Smooth muscle cell (in vitro differentiated cells): Measurements from ENCODE around the gene GATA5. TPM values are rescaled to one million over a fixed set of nuclear protein-coding genes. Genes with fewer than 3 reads are reported as not detected.

Experiments used
- DNase-seq: peaks from one replicate; lab custom pipeline; 2025; ENCODE audit not compliant: unreplicated experiment; lab: John Stamatoyannopoulos, UW
- H2AFZ ChIP-seq: fragments of 200-600 bp; sonication (generic); 2 replicates; pipeline ENCODE4 v1.6.0; 2016; ENCODE audit warnings: antibody characterized with exemption, low read depth, mild to moderate bottlenecking
- H3F3A ChIP-seq: fragments of 200-600 bp; sonication (generic); 2 replicates; pipeline ENCODE4 v1.6.0; 2017; ENCODE audit warnings: antibody characterized with exemption, low read depth
- H3K27ac ChIP-seq: fragments of 200-600 bp; sonication (generic); 2 replicates; pipeline ENCODE4 v1.5.1; 2016; ENCODE audit warnings: low read depth, mild to moderate bottlenecking
- H3K27me3 ChIP-seq: fragments of 200-600 bp; sonication (generic); 2 replicates; pipeline ENCODE4 v1.6.1; 2016; ENCODE audit warnings: low read depth, mild to moderate bottlenecking
- H3K36me3 ChIP-seq: fragments of 200-600 bp; sonication (generic); 2 replicates; pipeline ENCODE4 v1.5.1; 2016; ENCODE audit warnings: low read depth
- H3K4me1 ChIP-seq: fragments of 200-600 bp; sonication (generic); 2 replicates; pipeline ENCODE4 v1.5.1; 2016; ENCODE audit warnings: low read depth
- H3K4me2 ChIP-seq: fragments of 200-600 bp; sonication (generic); 2 replicates; pipeline ENCODE4 v1.6.0; 2016; ENCODE audit warnings: mild to moderate bottlenecking
- H3K4me3 ChIP-seq: fragments of 200-600 bp; sonication (generic); 2 replicates; pipeline ENCODE4 v1.5.1; 2016; ENCODE audit warnings: mild to moderate bottlenecking
- H3K79me2 ChIP-seq: fragments of 200-600 bp; sonication (generic); 2 replicates; pipeline ENCODE4 v1.6.0; 2016; ENCODE audit warnings: low read depth, mild to moderate bottlenecking
- H3K9ac ChIP-seq: fragments of 200-600 bp; sonication (generic); 2 replicates; pipeline ENCODE4 v1.6.0; 2016; ENCODE audit warnings: low read depth
- H3K9me3 ChIP-seq: fragments of 200-600 bp; sonication (generic); replicated peaks from 2 replicates; pipeline ENCODE4 v1.5.1; 2016; ENCODE audit warnings: low read depth
- H4K20me1 ChIP-seq: fragments of 200-600 bp; sonication (generic); 2 replicates; pipeline ENCODE4 v1.6.0; 2016; ENCODE audit warnings: low read depth
- CTCF ChIP-seq: fragments of 200-600 bp; sonication (generic); IDR thresholded peaks from 2 replicates; pipeline ENCODE4 v1.5.1; 2017; ENCODE audit warnings: borderline replicate concordance, mild to moderate bottlenecking, antibody characterized with exemption; ENCODE audit not compliant: insufficient read depth, poor library complexity, severe bottlenecking
- WGBS: methylation state at CpG from one replicate; pipeline ENCODE4 v1.1.7; 2016; ENCODE audit warnings: low lambda C conversion rate; 5-methylcytosine and 5-hydroxymethylcytosine counted together
- polyA plus RNA-seq: library from polyadenylated mRNA; unstranded; fragments of >200 nt; fragmentation: Nextera tagmentation; extraction: Ambion mirVana; gene quantifications from 2 replicates; pipeline ENCODE4 v1.2.1, GENCODE V29; 2016
- total RNA-seq: library from RNA; depleted of rRNA; stranded (reverse); fragments of >200 nt; gene quantifications from 2 replicates; pipeline ENCODE4 v1.2.3, GENCODE V29; 2014

Gene GATA5
- total and polyA plus RNA-seq, 2 experiments from 2014 or later: 1.9 to 9.2 TPM

GRCh38 chr20:62487561-62488354 is 12.0 kb upstream of the GATA5 start:
- H2AFZ ChIP-seq: no peak overlapping the region
- no peak for TF ChIP-seq CTCF
- WGBS: 35% methylated on average over 13 of the region's 14 CpGs
- H3K4me1 ChIP-seq: peaks cover 32% of the 10 kb centered on the region
- H3K9ac ChIP-seq: no peak overlapping the region
- no peaks in the 10 kb centered on the region for H3K9me3 ChIP-seq
- H3K4me2 ChIP-seq: peak overlapping the region; percentile 72
- no peak for DNase-seq
- no peaks in the 10 kb centered on the region for H4K20me1 ChIP-seq
- peaks cover 28% of the 10 kb centered on the region for H3F3A ChIP-seq
- H3K27me3 ChIP-seq: no peaks in the 10 kb centered on the region
- H3K27ac ChIP-seq: no peak overlapping the region
- H3K36me3 ChIP-seq: no peaks in the 10 kb centered on the region
- no peak overlapping the region for H3K4me3 ChIP-seq
- H3K79me2 ChIP-seq: no peaks in the 10 kb centered on the region

- no peak for TF ChIP-seq CTCF
- no peaks in the 10 kb centered on the region for H3K9me3 ChIP-seq
- H3K4me3 ChIP-seq: no peak overlapping the region
- no peaks in the 10 kb centered on the region for H3K36me3 ChIP-seq
- no peaks in the 10 kb centered on the region for H3K27me3 ChIP-seq
- H3K4me1 ChIP-seq: peaks cover 38% of the 10 kb centered on the region
- H3K27ac ChIP-seq: peak overlapping the region; percentile 13
- 53% methylated on average over 17 of the region's 21 CpGs for WGBS
- no peaks in the 10 kb centered on the region for H3K79me2 ChIP-seq
- peak overlapping the region; percentile 72 for H3K4me2 ChIP-seq
- no peak overlapping the region for H3K9ac ChIP-seq
- no peaks in the 10 kb centered on the region for H4K20me1 ChIP-seq
- H2AFZ ChIP-seq: peak overlapping the region; percentile 82
- no peak for DNase-seq
- peaks cover 28% of the 10 kb centered on the region for H3F3A ChIP-seq
Measured at GRCh38 chr20:62487118-62487517, 11.3 kb upstream of the GATA5 start.

- no peak overlapping the region for H3K4me3 ChIP-seq
- 56% methylated on average over 13 of the region's 13 CpGs for WGBS
- H4K20me1 ChIP-seq: no peaks in the 10 kb centered on the region
- peak overlapping the region; percentile 13 for H3K27ac ChIP-seq
- no peaks in the 10 kb centered on the region for H3K9me3 ChIP-seq
- H3K4me2 ChIP-seq: peak overlapping the region; percentile 72
- H3K27me3 ChIP-seq: no peaks in the 10 kb centered on the region
- H2AFZ ChIP-seq: peak overlapping the region; percentile 82
- peaks cover 28% of the 10 kb centered on the region for H3F3A ChIP-seq
- H3K79me2 ChIP-seq: no peaks in the 10 kb centered on the region
- H3K4me1 ChIP-seq: peaks cover 45% of the 10 kb centered on the region
- no peaks in the 10 kb centered on the region for H3K36me3 ChIP-seq
- no peak overlapping the region for H3K9ac ChIP-seq
- TF ChIP-seq CTCF: no peak
- no peak for DNase-seq
Measured at GRCh38 chr20:62486484-62486883, 10.7 kb upstream of the GATA5 start.

- Histone ChIP-seq H2AFZ (peak overlapping the region; percentile 16), H3F3A (peaks cover 28% of the 10 kb centered on the region), H3K36me3 (no peaks in the 10 kb centered on the region), H3K4me2 (peak overlapping the region; percentile 82), H3K4me3 (peak overlapping the region; percentile 9), H3K9me3 (no peaks in the 10 kb centered on the region), H3K9ac (no peak overlapping the region), H3K27ac (peak overlapping the region; percentile 44), H4K20me1 (no peaks in the 10 kb centered on the region), H3K27me3 (no peaks in the 10 kb centered on the region), H3K4me1 (peaks cover 45% of the 10 kb centered on the region), H3K79me2 (no peaks in the 10 kb centered on the region)
- WGBS: 71% methylated on average over 16 of the region's 17 CpGs
- DNase-seq: no peak
- TF ChIP-seq CTCF: no peak
Measured at GRCh38 chr20:62485701-62486089, 9.9 kb upstream of the GATA5 start.
